Left lobe of liver (tissue), 2 donors: ENCODE results near the gene LUZP1. TPM values are rescaled to one million over a fixed set of nuclear protein-coding genes. Genes with fewer than 3 reads are reported as not detected.

ENCODE experiments used
- ATAC-seq: fragments of 200-7000 bp; cut with Tn5 transposase; one replicate; pipeline ENCODE4 v1.9.1; 2020; ENCODE audit warnings: mild to moderate bottlenecking, moderate library complexity
- DNase-seq: peaks from one replicate; pipeline ENCODE4 v3.0.0-alpha.2; 2020; ENCODE audit warnings: low spot score
- total RNA-seq: library from RNA; stranded (reverse); gene quantifications from one replicate; pipeline ENCODE4 v1.2.1, GENCODE V29; 2021
- donor health status: DM: no; HTN: no; CAD: no; lungs with moderate emphysema.
- donor health status: DM: no; HTN: yes; CAD: no.

Gene LUZP1
- total RNA-seq, 1 donor from 2014 or later = 5.6 TPM

GRCh38 chr1:23092447-23092846 lies 76.2 kb downstream of the LUZP1 start:
- no peak for DNase-seq
- ATAC-seq = no peak

GRCh38 chr1:23091545-23091944 lies 77.1 kb downstream of the LUZP1 start:
- DNase-seq (no peak), ATAC-seq (no peak)

GRCh38 chr1:23090056-23090455 lies 78.6 kb downstream of the LUZP1 start:
- ATAC-seq (no peak), DNase-seq (no peak)

GRCh38 chr1:23088027-23088426 lies 80.6 kb downstream of the LUZP1 start:
- DNase-seq (no peak), ATAC-seq (no peak)

- ATAC-seq = no peak
Measured at GRCh38 chr1:23085696-23086095, 83.0 kb downstream of the LUZP1 start.

GRCh38 chr1:23084880-23085279 lies 83.8 kb downstream of the LUZP1 start:
- DNase-seq (no peak), ATAC-seq (no peak)

More at GRCh38 chr1:23085696-23086095, 83.0 kb downstream of the LUZP1 start:
- no peak for DNase-seq

- peak; percentile 54 for DNase-seq
- ATAC-seq = peak; percentile 84
Measured at GRCh38 chr1:23083714-23084480, 84.8 kb downstream of the LUZP1 start.

- ATAC-seq (peak; percentile 27), DNase-seq (no peak)
Measured at GRCh38 chr1:23081376-23081775, 87.3 kb downstream of the LUZP1 start.

- ATAC-seq (no peak), DNase-seq (no peak)
Measured at GRCh38 chr1:23080885-23081284, 87.8 kb downstream of the LUZP1 start.

- ATAC-seq = no peak
- DNase-seq = no peak
Measured at GRCh38 chr1:23079025-23079424, 89.6 kb downstream of the LUZP1 start.

GRCh38 chr1:23074012-23074411 lies 94.6 kb downstream of the LUZP1 start:
- ATAC-seq = no peak
- no peak for DNase-seq

GRCh38 chr1:23069675-23070074 lies 99.0 kb downstream of the LUZP1 start:
- DNase-seq (no peak), ATAC-seq (no peak)

- ATAC-seq = no peak
Measured at GRCh38 chr1:23069149-23069548, 99.5 kb downstream of the LUZP1 start.

GRCh38 chr1:23066075-23066474 lies 102.6 kb downstream of the LUZP1 start:
- DNase-seq (no peak), ATAC-seq (no peak)

More at GRCh38 chr1:23069149-23069548, 99.5 kb downstream of the LUZP1 start:
- DNase-seq = no peak

- DNase-seq = no peak
- no peak for ATAC-seq
Measured at GRCh38 chr1:23065385-23065784, 103.3 kb downstream of the LUZP1 start.

GRCh38 chr1:23062271-23062670 lies 106.4 kb downstream of the LUZP1 start:
- no peak for ATAC-seq
- DNase-seq = no peak

- ATAC-seq (no peak), DNase-seq (no peak)
Measured at GRCh38 chr1:23057301-23057700, 111.4 kb downstream of the LUZP1 start.

- ATAC-seq (no peak), DNase-seq (no peak)
Measured at GRCh38 chr1:23051290-23051909, 117.3 kb downstream of the LUZP1 start.

- DNase-seq (no peak), ATAC-seq (no peak)
Measured at GRCh38 chr1:23050201-23050600, 118.5 kb downstream of the LUZP1 start.

GRCh38 chr1:23044035-23044434 lies 124.6 kb downstream of the LUZP1 start:
- DNase-seq (no peak), ATAC-seq (no peak)

- ATAC-seq (no peak), DNase-seq (no peak)
Measured at GRCh38 chr1:23040509-23040908, 128.1 kb downstream of the LUZP1 start.

GRCh38 chr1:23039308-23039826 lies 129.3 kb downstream of the LUZP1 start:
- no peak for ATAC-seq
- DNase-seq = no peak
